Thoracic aorta endothelial cell (primary cell): ENCODE data around the gene TMEM198. TPM values are rescaled to one million over a fixed set of nuclear protein-coding genes. Genes with fewer than 3 reads are reported as not detected.

Experiments used
- small RNA-seq: library from RNA; depleted of rRNA; stranded (forward); fragments of <200 nt; gene quantifications from one replicate; pipeline ENCODE3, GENCODE V24; 2012
- total RNA-seq: library from RNA; depleted of rRNA; stranded (reverse); fragments of >200 nt; gene quantifications from 2 replicates; pipeline ENCODE4 v1.2.3, GENCODE V29; 2012

Gene TMEM198
- total RNA-seq = not detected in 2 replicates

GRCh38 chr2:219543596-219544358 is at the start of gene TMEM198, which contains the start of gene CHPF:
TMEM198 (plus strand) TSS chr2:219544028; CDS start chr2:219544728, 700 bp downstream.
CHPF (minus strand) TSS chr2:219543809; CDS start chr2:219543538, 271 bp downstream.

GRCh38 chr2:219498280-219499057 is 45.4 kb upstream of the TMEM198 start, which contains the start of gene GMPPA:
GMPPA (plus strand) TSS chr2:219498891; CDS start chr2:219499976, 1,085 bp downstream.

GRCh38 chr2:219514196-219514761 is 29.5 kb upstream of the TMEM198 start, which contains the start of gene ASIC4:
ASIC4 (plus strand) TSS chr2:219514482; CDS start chr2:219514725, 243 bp downstream.

GRCh38 chr2:219571311-219572236 is 27.7 kb downstream of the TMEM198 start, which contains the start of gene OBSL1:
OBSL1 (minus strand) TSS chr2:219571539; CDS start chr2:219571232, 307 bp downstream.

GRCh38 chr2:219572237-219573001 is 28.6 kb downstream of the TMEM198 start, which contains the start of gene INHA:
INHA (plus strand) TSS chr2:219572310; CDS start chr2:219572375, 65 bp downstream.

GRCh38 chr2:219597552-219598307 is 53.9 kb downstream of the TMEM198 start, which contains the start of gene STK11IP:
STK11IP (plus strand) TSS chr2:219597857; CDS start chr2:219598120, 263 bp downstream.

Small RNA genes within 50 kb of the gene (small RNA-seq; reads per million reads assigned to genes)
- gene MIR3132 = not detected
- not detected for gene RN7SKP213

Other genes starting within 250 kb of the TMEM198 start
- gene PTPRN, start 234.6 kb upstream of the TMEM198 start, total RNA-seq = not detected in 2 replicates
- not detected in 2 replicates for gene RESP18, start 211.3 kb upstream of the TMEM198 start, total RNA-seq
- 29.8 and 40.6 TPM in 2 replicates for gene DNPEP, start 156.1 kb upstream of the TMEM198 start, total RNA-seq
- gene DES, start 125.7 kb upstream of the TMEM198 start, total RNA-seq = not detected in 2 replicates
- 0.43 and 0.80 TPM in 2 replicates for gene SPEG, start 109.2 kb upstream of the TMEM198 start, total RNA-seq
- 30.7 and 31.0 TPM in 2 replicates for gene GMPPA, start 45.1 kb upstream of the TMEM198 start, total RNA-seq
- gene ASIC4, start 29.5 kb upstream of the TMEM198 start, total RNA-seq = not detected in 2 replicates
- 0.22 and 0.40 TPM in 2 replicates for gene CHPF, start 219 bp upstream of the TMEM198 start, total RNA-seq
- gene OBSL1, start 27.5 kb downstream of the TMEM198 start, total RNA-seq = 11.2 and 17.1 TPM in 2 replicates
- not detected in 2 replicates for gene INHA, start 28.3 kb downstream of the TMEM198 start, total RNA-seq
- gene STK11IP, start 53.8 kb downstream of the TMEM198 start, total RNA-seq = 8.5 and 9.0 TPM in 2 replicates
- gene SLC4A3, start 83.6 kb downstream of the TMEM198 start, total RNA-seq = 0.13 and 0.22 TPM in 2 replicates